GM23338 (cell line): ENCODE results near the gene RELB. TPM values are rescaled to one million over a fixed set of nuclear protein-coding genes. Genes with fewer than 3 reads are reported as not detected.

Experiments
- ATAC-seq: fragments of 200-7000 bp; cut with Tn5 transposase; 3 replicates; pipeline ENCODE4 v1.9.1; 2020
- DNase-seq: peaks from one replicate; pipeline ENCODE4 v3.0.0-alpha.2; 2015; ENCODE audit warnings: low spot score
- H2AFZ ChIP-seq: fragments of 200-600 bp; sonication (generic); 2 replicates; pipeline ENCODE4 v1.8.0; 2016; ENCODE audit warnings: antibody characterized with exemption, mild to moderate bottlenecking, moderate library complexity
- H3F3A ChIP-seq: fragments of 200-600 bp; sonication (generic); replicated peaks from 2 replicates; pipeline ENCODE4 v1.8.0; 2017; ENCODE audit warnings: antibody characterized with exemption, mixed run types, low read depth
- H3K27ac ChIP-seq: fragments of 200-600 bp; sonication (generic); 2 replicates; pipeline ENCODE4 v1.6.1; 2016; ENCODE audit warnings: low read depth
- H3K27me3 ChIP-seq: fragments of 200-600 bp; sonication (generic); 2 replicates; pipeline ENCODE4 v1.8.0; 2016; ENCODE audit warnings: mild to moderate bottlenecking, mixed run types, moderate library complexity; ENCODE audit not compliant: insufficient read depth
- H3K36me3 ChIP-seq: fragments of 200-600 bp; sonication (generic); 2 replicates; pipeline ENCODE4 v1.8.0; 2016; ENCODE audit warnings: mild to moderate bottlenecking; ENCODE audit not compliant: insufficient read depth
- H3K4me1 ChIP-seq: fragments of 200-600 bp; sonication (generic); 2 replicates; pipeline ENCODE4 v1.8.0; 2016; ENCODE audit warnings: mild to moderate bottlenecking, moderate library complexity; ENCODE audit not compliant: insufficient read depth
- H3K4me2 ChIP-seq: fragments of 200-600 bp; sonication (generic); 2 replicates; pipeline ENCODE4 v1.7.1; 2017; ENCODE audit warnings: mixed run types
- H3K4me3 ChIP-seq: fragments of 200-600 bp; sonication (generic); 2 replicates; pipeline ENCODE4 v1.6.1; 2016; ENCODE audit warnings: mixed run types
- H3K79me2 ChIP-seq: fragments of 200-600 bp; sonication (generic); replicated peaks from 2 replicates; pipeline ENCODE4 v1.8.0; 2017; ENCODE audit warnings: mild to moderate bottlenecking; ENCODE audit not compliant: insufficient read depth
- H3K9me2 ChIP-seq: fragments of 200-600 bp; sonication (generic); 2 replicates; pipeline ENCODE4 v1.8.0; 2017; ENCODE audit not compliant: insufficient read depth
- H4K20me1 ChIP-seq: fragments of 200-600 bp; sonication (generic); replicated peaks from 2 replicates; pipeline ENCODE4 v1.8.0; 2017; ENCODE audit warnings: mild to moderate bottlenecking; ENCODE audit not compliant: insufficient read depth
- H3K27ac Mint-ChIP-seq: 2 replicates; pipeline ENCODE4 v1.8.0; 2020; ENCODE audit warnings: inconsistent platforms, mild to moderate bottlenecking, moderate library complexity, mixed read lengths
- H3K27me3 Mint-ChIP-seq: 3 replicates; pipeline ENCODE4 v1.8.0; 2022; ENCODE audit warnings: low read depth, mild to moderate bottlenecking, moderate library complexity, mixed read lengths, inconsistent platforms; ENCODE audit not compliant: insufficient read depth, poor library complexity
- H3K36me3 Mint-ChIP-seq: 3 replicates; pipeline ENCODE4 v1.8.0; 2021; ENCODE audit warnings: low read depth, mild to moderate bottlenecking, inconsistent platforms, moderate library complexity, mixed read lengths
- H3K4me1 Mint-ChIP-seq: 3 replicates; pipeline ENCODE4 v1.8.0; 2020; ENCODE audit warnings: mild to moderate bottlenecking, inconsistent platforms, mixed read lengths
- H3K4me3 Mint-ChIP-seq: 3 replicates; pipeline ENCODE4 v1.8.0; 2021; ENCODE audit warnings: moderate library complexity, mild to moderate bottlenecking, inconsistent platforms, mixed read lengths
- H3K9me3 Mint-ChIP-seq: 3 replicates; pipeline ENCODE4 v1.8.0; 2020; ENCODE audit warnings: moderate library complexity, mild to moderate bottlenecking, inconsistent platforms, mixed read lengths
- CREB1 ChIP-seq: fragments of 250-450 bp; sonication (Bioruptor Pico); IDR thresholded peaks from 2 replicates; pipeline ENCODE4 v1.5.0; 2020; ENCODE audit warnings: low read depth, mild to moderate bottlenecking, moderate library complexity
- EZH2 ChIP-seq: fragments of 200-600 bp; sonication (generic); IDR thresholded peaks from one replicate; pipeline ENCODE4 v1.8.0; 2017; ENCODE audit warnings: antibody characterized with exemption, mild to moderate bottlenecking, low read depth; ENCODE audit not compliant: unreplicated experiment
- JUNB ChIP-seq: IDR thresholded peaks from one replicate; pipeline ENCODE4 v1.6.1; 2016; ENCODE audit warnings: antibody characterized with exemption; ENCODE audit not compliant: unreplicated experiment
- NANOG ChIP-seq: IDR thresholded peaks from 2 replicates; pipeline ENCODE4 v1.6.1; 2016; ENCODE audit warnings: antibody characterized with exemption, borderline replicate concordance
- POLR2AphosphoS5 ChIP-seq: IDR thresholded peaks from 2 replicates; pipeline ENCODE4 v1.6.1; 2016; ENCODE audit warnings: antibody characterized with exemption, low read depth
- ZNF114 ChIP-seq: fragments of 250-450 bp; sonication (Bioruptor Pico); IDR thresholded peaks from 2 replicates; pipeline ENCODE4 v1.5.0; 2020; ENCODE audit warnings: mild to moderate bottlenecking, moderate library complexity
- ZNF331 ChIP-seq: fragments of 250-450 bp; sonication (Bioruptor Pico); IDR thresholded peaks from 2 replicates; pipeline ENCODE4 v1.5.0; 2020; ENCODE audit warnings: low read depth, mild to moderate bottlenecking, moderate library complexity
- long read RNA-seq: library from polyadenylated mRNA; unstranded; transcript quantifications from one replicate; pipeline ENCODE4 v2.0.0, GENCODE V29; 2020; ENCODE audit not compliant: unreplicated experiment
- polyA plus RNA-seq: library from polyadenylated mRNA; unstranded; fragments of >200 nt; fragmentation: Nextera tagmentation; extraction: Ambion mirVana; gene quantifications from 2 replicates; pipeline ENCODE4 v1.2.1, GENCODE V29; 2016
- total RNA-seq: library from RNA; depleted of rRNA; stranded (reverse); fragments of >200 nt; shearing (Covaris generic); gene quantifications from 2 replicates; pipeline ENCODE4 v1.2.3, GENCODE V29; 2014; rRNA removed
- TF ChIP-seq, protein P1 (sequence below): IDR thresholded peaks from one replicate; pipeline ENCODE4 v1.6.1; 2018; ENCODE audit warnings: antibody characterized with exemption; ENCODE audit not compliant: unreplicated experiment
- TF ChIP-seq, protein P2 (sequence below): IDR thresholded peaks from 2 replicates; pipeline ENCODE4 v1.6.1; 2016; ENCODE audit warnings: antibody characterized with exemption
- TF ChIP-seq, protein P3 (sequence below), 2 experiments: fragments of 200-600 bp in 1 of 2; sonication (generic) in 1 of 2; conservative IDR thresholded peaks; 2 replicates each; pipeline versions ENCODE4 v1.5.1 to v1.6.1; 2016 to 2017; ENCODE audit warnings: antibody characterized with exemption in 2 of 2, low read depth in 2 of 2, mild to moderate bottlenecking in 2 of 2, moderate library complexity in 1 of 2

The RELB gene, protein sequence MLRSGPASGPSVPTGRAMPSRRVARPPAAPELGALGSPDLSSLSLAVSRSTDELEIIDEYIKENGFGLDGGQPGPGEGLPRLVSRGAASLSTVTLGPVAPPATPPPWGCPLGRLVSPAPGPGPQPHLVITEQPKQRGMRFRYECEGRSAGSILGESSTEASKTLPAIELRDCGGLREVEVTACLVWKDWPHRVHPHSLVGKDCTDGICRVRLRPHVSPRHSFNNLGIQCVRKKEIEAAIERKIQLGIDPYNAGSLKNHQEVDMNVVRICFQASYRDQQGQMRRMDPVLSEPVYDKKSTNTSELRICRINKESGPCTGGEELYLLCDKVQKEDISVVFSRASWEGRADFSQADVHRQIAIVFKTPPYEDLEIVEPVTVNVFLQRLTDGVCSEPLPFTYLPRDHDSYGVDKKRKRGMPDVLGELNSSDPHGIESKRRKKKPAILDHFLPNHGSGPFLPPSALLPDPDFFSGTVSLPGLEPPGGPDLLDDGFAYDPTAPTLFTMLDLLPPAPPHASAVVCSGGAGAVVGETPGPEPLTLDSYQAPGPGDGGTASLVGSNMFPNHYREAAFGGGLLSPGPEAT
- 11.1 and 13.1 TPM in 2 replicates for total RNA-seq
- 7.4 and 7.9 TPM in 2 replicates for polyA plus RNA-seq
- long read RNA-seq, transcript RELB-202 (11 exons, 2,219 nt) = major isoform, 6 of 8 reads
- long read RNA-seq, partial matches to known transcripts = 2 of 8 reads
- long read RNA-seq, other reads (novel, unspliced or antisense) = 0 of 8 reads

DNA sequence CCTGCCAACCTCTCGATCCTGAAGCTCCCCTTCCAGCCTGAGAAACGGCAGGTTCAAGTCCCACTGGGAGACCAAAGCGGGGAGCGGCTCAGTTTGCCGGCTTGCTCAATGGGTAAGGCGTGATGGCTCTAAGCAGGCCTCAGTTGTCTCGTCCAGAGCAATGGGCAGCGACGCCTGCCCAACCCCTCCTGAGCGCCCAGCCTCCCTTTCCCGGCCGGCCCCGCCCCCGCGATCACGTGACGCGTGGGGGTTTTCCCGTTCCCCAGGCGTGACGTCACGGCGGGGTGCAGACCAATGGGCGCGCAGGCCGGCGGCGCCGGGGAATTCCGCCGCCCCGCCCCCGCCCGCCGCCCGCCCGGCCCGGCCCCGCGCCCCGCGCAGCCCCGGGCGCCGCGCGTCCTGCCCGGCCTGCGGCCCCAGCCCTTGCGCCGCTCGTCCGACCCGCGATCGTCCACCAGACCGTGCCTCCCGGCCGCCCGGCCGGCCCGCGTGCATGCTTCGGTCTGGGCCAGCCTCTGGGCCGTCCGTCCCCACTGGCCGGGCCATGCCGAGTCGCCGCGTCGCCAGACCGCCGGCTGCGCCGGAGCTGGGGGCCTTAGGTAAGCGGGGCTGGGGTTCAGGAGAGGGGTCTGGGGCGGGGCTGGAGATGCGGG is at the start of gene RELB:
Gene RELB, plus strand, starts transcription at position 378 of the 653 bp plus-strand sequence. Its CDS starts 116 bp downstream, at position 494.
- Mint-ChIP-seq H3K27ac (peak within 1 kb of the TSS; percentile 99), H3K27me3 (peaks cover 22% of the 10 kb centered on the region), H3K9me3 (no peaks in the 10 kb centered on the region; the same call in 2 of the 3 replicates), H3K4me3 (peak within 1 kb of the TSS; percentile 96), H3K4me1 (peaks cover 3% of the 10 kb centered on the region; the same call in 2 of the 3 replicates), H3K36me3 (no peaks in the 10 kb centered on the region; the same call in 2 of the 3 replicates)
- Histone ChIP-seq H4K20me1 (no peaks in the 10 kb centered on the region), H3K4me2 (peak within 1 kb of the TSS; percentile 77), H3K9me2 (no peaks in the 10 kb centered on the region), H3F3A (peaks cover 7% of the 10 kb centered on the region; the same call in 1 of the 2 replicates), H3K4me1 (0 out of 2 replicates have a peak, but pooled peaks cover 3% of the 10 kb centered on the region), H3K36me3 (no peaks in the 10 kb centered on the region), H3K27me3 (no peaks in the 10 kb centered on the region), H3K79me2 (no peaks in the 10 kb centered on the region), H2AFZ (peak within 1 kb of the TSS; percentile 99), H3K4me3 (peak within 1 kb of the TSS; percentile 87), H3K27ac (peak within 1 kb of the TSS; percentile 84)
- TF ChIP-seq, protein P1, sequence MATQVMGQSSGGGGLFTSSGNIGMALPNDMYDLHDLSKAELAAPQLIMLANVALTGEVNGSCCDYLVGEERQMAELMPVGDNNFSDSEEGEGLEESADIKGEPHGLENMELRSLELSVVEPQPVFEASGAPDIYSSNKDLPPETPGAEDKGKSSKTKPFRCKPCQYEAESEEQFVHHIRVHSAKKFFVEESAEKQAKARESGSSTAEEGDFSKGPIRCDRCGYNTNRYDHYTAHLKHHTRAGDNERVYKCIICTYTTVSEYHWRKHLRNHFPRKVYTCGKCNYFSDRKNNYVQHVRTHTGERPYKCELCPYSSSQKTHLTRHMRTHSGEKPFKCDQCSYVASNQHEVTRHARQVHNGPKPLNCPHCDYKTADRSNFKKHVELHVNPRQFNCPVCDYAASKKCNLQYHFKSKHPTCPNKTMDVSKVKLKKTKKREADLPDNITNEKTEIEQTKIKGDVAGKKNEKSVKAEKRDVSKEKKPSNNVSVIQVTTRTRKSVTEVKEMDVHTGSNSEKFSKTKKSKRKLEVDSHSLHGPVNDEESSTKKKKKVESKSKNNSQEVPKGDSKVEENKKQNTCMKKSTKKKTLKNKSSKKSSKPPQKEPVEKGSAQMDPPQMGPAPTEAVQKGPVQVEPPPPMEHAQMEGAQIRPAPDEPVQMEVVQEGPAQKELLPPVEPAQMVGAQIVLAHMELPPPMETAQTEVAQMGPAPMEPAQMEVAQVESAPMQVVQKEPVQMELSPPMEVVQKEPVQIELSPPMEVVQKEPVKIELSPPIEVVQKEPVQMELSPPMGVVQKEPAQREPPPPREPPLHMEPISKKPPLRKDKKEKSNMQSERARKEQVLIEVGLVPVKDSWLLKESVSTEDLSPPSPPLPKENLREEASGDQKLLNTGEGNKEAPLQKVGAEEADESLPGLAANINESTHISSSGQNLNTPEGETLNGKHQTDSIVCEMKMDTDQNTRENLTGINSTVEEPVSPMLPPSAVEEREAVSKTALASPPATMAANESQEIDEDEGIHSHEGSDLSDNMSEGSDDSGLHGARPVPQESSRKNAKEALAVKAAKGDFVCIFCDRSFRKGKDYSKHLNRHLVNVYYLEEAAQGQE = no peak
- peak; percentile 98 for TF ChIP-seq CREB1 (CRISPR knock-in tag)
- ATAC-seq (peak; percentile 70), DNase-seq (peak; percentile 95)

DNA sequence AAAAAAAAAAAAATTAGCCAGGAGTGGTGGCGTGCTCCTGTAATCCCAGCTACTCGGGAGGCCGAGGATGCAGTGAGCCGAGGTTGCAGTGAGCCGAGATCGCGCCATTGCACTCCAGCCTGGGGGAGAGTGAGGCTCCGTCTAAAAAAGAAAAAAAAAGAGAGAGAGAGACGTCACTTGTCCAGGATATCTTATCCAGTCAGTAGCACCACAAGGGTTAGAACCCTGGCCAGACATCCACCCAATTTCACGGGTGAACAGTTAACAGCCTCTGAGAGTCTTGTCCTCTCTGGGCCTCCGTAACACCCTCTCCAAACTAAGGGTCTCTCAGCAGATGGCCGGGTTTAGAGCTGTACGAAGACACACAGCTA is 47.0 kb upstream of the RELB start:
- Mint-ChIP-seq H3K36me3 (no peaks in the 10 kb centered on the region; the same call in 2 of the 3 replicates), H3K27ac (peak overlapping the region; percentile 99), H3K4me3 (peak overlapping the region; percentile 97), H3K27me3 (peaks cover 19% of the 10 kb centered on the region), H3K4me1 (peaks cover 24% of the 10 kb centered on the region), H3K9me3 (no peaks in the 10 kb centered on the region; the same call in 2 of the 3 replicates)
- peaks cover 15% of the 10 kb centered on the region for H4K20me1 ChIP-seq
- no peaks in the 10 kb centered on the region for H3K36me3 ChIP-seq
- H3K4me1 ChIP-seq = peaks cover 5% of the 10 kb centered on the region
- H3K9me2 ChIP-seq = no peaks in the 10 kb centered on the region
- peaks cover 20% of the 10 kb centered on the region; the same call in 1 of the 2 replicates for H3F3A ChIP-seq
- H2AFZ ChIP-seq = peak overlapping the region; percentile 77
- peak overlapping the region; percentile 90 for H3K27ac ChIP-seq
- no peaks in the 10 kb centered on the region for H3K27me3 ChIP-seq
- DNase-seq (no peak), ATAC-seq (no peak)
- H3K4me2 ChIP-seq = peak overlapping the region; percentile 86
- peak overlapping the region; percentile 59 for H3K4me3 ChIP-seq
- H3K79me2 ChIP-seq = peaks cover 39% of the 10 kb centered on the region
- TF ChIP-seq, protein P2, sequence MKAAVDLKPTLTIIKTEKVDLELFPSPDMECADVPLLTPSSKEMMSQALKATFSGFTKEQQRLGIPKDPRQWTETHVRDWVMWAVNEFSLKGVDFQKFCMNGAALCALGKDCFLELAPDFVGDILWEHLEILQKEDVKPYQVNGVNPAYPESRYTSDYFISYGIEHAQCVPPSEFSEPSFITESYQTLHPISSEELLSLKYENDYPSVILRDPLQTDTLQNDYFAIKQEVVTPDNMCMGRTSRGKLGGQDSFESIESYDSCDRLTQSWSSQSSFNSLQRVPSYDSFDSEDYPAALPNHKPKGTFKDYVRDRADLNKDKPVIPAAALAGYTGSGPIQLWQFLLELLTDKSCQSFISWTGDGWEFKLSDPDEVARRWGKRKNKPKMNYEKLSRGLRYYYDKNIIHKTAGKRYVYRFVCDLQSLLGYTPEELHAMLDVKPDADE = no peak
- TF ChIP-seq ZNF114 (no peak), CREB1 (CRISPR knock-in tag) (no peak), POLR2AphosphoS5 (no peak), NANOG (no peak), EZH2 (no peak), JUNB (no peak), ZNF331 (CRISPR knock-in tag) (no peak)
- TF ChIP-seq, protein P1 = no peak
- TF ChIP-seq, protein P3, sequence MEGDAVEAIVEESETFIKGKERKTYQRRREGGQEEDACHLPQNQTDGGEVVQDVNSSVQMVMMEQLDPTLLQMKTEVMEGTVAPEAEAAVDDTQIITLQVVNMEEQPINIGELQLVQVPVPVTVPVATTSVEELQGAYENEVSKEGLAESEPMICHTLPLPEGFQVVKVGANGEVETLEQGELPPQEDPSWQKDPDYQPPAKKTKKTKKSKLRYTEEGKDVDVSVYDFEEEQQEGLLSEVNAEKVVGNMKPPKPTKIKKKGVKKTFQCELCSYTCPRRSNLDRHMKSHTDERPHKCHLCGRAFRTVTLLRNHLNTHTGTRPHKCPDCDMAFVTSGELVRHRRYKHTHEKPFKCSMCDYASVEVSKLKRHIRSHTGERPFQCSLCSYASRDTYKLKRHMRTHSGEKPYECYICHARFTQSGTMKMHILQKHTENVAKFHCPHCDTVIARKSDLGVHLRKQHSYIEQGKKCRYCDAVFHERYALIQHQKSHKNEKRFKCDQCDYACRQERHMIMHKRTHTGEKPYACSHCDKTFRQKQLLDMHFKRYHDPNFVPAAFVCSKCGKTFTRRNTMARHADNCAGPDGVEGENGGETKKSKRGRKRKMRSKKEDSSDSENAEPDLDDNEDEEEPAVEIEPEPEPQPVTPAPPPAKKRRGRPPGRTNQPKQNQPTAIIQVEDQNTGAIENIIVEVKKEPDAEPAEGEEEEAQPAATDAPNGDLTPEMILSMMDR (conservative IDR thresholded peaks at IDR 0.05; ENCODE audit: low read depth in 2 of 2) = no peak
